ENCODE results near the gene PHOX2A. TPM values are rescaled to one million over a fixed set of nuclear protein-coding genes. Genes with fewer than 3 reads are reported as not detected.

The PHOX2A gene
- total RNA-seq, 2 experiments from 2014 or later: not detected

DNA sequence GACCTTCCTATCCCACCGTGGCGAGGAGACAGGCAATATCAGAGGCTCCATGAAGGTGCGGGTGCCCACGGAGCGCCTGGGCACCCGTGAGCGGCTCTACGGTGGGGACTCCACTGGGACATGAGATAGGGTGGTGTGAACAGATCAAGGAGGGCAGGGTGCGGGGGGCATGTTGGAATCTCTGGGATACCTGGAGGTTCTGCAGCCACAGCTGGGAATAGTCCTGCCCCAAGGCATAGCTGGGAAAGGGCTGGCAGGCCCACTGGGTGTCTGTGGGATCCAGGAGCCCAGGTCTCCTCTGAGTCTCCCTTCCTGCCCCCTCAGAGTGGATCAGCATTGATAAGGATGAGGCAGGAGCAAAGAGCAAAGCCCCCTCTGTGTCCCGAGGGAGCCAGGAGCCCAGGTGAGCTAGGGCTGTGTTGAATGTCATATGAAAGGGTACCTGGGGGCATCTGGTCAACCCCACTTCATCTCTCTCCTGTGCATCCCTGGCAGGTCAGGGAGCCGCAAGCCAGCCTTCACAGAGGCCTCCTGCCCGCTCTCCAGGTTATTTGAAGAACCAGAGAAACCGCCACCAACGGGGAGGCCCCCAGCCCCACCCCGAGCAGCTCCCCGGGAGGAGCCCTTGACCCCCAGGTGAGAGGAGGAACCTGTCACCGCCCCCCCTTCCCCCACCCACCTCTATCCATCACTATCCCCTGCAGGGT is 8.5 kb downstream of the PHOX2A start:
- H3K4me1 Mint-ChIP-seq: peaks cover 12% of the 10 kb centered on the region
- POLR2A ChIA-PET: interaction anchor here (1.2 kb wide), 1 partner anchor 10 kb away, joined by 4 read pairs; the partner anchor contains the start of gene INPPL1
- DNase-seq (no peak), ATAC-seq (ENCODE audit: low read depth) (no peak)
- H3K4me3 Mint-ChIP-seq: no peak overlapping the region
- H3K27me3 Mint-ChIP-seq: peaks cover 14% of the 10 kb centered on the region
- no peak overlapping the region for H3K27ac Mint-ChIP-seq
- H3K36me3 Mint-ChIP-seq: peaks cover 8% of the 10 kb centered on the region
- H3K9me3 Mint-ChIP-seq: no peaks in the 10 kb centered on the region

DNA sequence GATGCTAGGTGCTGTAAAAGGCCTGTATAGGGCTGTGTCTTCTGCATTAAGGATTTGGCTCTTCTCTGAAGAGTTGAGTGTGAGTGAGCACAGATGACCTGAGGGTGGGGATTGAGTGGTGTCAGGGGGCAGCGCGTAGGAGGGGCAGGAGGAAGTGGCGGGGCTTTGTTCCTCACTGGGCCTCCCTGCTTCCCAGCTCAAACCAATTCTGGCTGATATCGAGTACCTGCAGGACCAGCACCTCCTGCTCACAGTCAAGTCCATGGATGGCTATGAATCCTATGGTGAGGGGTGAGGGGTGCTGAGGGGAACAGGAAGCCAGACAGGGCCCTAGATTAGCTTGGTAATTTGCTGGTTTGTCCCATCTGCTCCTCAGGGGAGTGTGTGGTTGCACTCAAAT is 9.1 kb downstream of the PHOX2A start:
- Mint-ChIP-seq H3K4me1 (peaks cover 9% of the 10 kb centered on the region), H3K4me3 (no peak overlapping the region), H3K9me3 (no peaks in the 10 kb centered on the region), H3K27ac (no peak overlapping the region), H3K36me3 (peaks cover 6% of the 10 kb centered on the region), H3K27me3 (peaks cover 10% of the 10 kb centered on the region)
- ATAC-seq (ENCODE audit: low read depth) (no peak), DNase-seq (no peak)
- POLR2A ChIA-PET: interaction anchor here (1.3 kb wide), 1 partner anchor 10 kb away, joined by 4 read pairs; the partner anchor contains the start of gene INPPL1

- DNase-seq: no peak
- no peak for ATAC-seq (ENCODE audit: low read depth)
- H3K9me3 Mint-ChIP-seq: no peaks in the 10 kb centered on the region
- peaks cover 6% of the 10 kb centered on the region for H3K36me3 Mint-ChIP-seq
- no peak overlapping the region for H3K27ac Mint-ChIP-seq
- POLR2A ChIA-PET: interaction anchor here (1.3 kb wide), 1 partner anchor 10 kb away, joined by 4 read pairs; the partner anchor contains the start of gene INPPL1
- H3K4me3 Mint-ChIP-seq: no peak overlapping the region
- peaks cover 9% of the 10 kb centered on the region for H3K27me3 Mint-ChIP-seq
- peaks cover 9% of the 10 kb centered on the region for H3K4me1 Mint-ChIP-seq
Observed at GRCh38 chr11:72234514-72234830, 9.5 kb downstream of the PHOX2A start.

- no peak for ATAC-seq (ENCODE audit: low read depth)
- Mint-ChIP-seq H3K4me3 (no peak overlapping the region), H3K9me3 (no peaks in the 10 kb centered on the region), H3K27ac (no peak overlapping the region), H3K4me1 (peaks cover 6% of the 10 kb centered on the region), H3K27me3 (peaks cover 4% of the 10 kb centered on the region), H3K36me3 (peaks cover 5% of the 10 kb centered on the region)
- POLR2A ChIA-PET: interaction anchor here (1.3 kb wide), 1 partner anchor 9 kb away, joined by 4 read pairs; the partner anchor contains the start of gene INPPL1
- DNase-seq: no peak
Observed at GRCh38 chr11:72233773-72234513, 10.0 kb downstream of the PHOX2A start.

DNA sequence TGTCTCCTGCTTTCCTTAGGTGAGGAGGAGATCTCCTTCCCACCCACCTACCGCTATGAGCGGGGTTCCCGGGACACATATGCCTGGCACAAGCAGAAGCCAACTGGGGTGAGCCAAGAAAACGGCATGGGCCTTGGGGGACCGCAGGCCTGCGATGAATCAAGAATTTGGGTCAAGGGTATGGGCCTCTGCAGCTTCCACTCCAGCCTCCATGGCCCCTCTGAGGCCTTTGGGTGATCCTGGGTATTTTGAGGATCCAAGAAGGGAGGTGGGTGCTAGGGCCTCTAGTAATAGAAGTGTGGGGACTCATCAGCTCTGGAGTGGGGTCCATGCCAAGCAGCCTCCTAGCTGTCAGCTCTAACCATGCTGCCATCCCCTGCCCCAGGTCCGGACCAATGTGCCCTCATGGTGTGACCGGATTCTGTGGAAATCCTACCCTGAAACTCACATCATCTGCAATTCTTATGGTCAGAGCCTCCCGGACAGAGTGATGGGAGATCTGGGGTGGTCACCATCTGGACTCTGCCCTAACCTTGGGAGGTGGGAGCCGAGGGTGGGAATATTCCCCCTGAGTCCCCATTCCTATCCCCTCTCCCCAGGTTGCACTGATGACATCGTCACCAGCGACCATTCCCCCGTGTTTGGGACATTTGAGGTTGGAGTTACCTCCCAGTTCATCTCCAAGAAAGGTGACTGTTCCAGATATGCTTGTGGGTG is 10.8 kb downstream of the PHOX2A start:
- no peak for ATAC-seq (ENCODE audit: low read depth)

DNA sequence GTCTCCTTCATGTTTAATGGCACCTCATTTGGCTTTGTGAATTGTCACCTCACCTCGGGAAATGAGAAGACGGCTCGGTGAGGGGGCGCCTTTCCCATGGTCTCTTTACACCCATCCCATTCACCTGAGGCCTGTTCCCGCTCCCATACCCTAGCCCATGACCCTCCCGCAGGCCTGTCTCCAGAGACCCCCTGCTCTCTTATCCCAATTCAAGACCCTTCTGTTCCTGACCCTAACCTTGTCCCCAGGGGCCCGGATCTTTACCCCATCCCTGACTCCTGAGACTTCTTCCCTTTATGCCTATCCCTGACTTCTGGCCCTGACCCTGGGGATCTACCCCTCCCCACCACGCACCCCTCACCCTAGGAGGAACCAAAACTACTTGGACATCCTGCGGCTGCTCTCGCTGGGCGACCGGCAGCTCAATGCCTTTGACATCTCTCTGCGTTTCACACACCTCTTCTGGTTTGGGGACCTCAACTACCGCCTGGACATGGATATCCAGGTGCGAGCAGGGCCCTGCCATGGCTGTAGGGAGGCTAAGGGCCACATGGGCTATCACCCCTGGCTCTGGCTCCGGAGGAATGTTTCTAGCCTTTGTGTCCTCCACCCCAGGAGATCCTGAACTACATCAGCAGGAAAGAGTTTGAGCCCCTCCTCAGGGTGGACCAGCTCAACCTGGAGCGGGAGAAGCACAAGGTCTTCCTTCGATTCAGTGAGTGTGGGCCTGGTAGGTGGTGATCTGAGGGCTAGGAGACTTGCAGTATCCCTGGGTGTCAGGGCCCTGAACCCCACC is 11.5 kb downstream of the PHOX2A start:
- POLR2A ChIA-PET: interaction anchor here (1.5 kb wide), 1 partner anchor 9 kb away, joined by 4 read pairs; no protein-coding TSS in a partner anchor
- ATAC-seq (ENCODE audit: low read depth) (no peak), DNase-seq (no peak)
- Mint-ChIP-seq H3K9me3 (no peaks in the 10 kb centered on the region), H3K27ac (no peak overlapping the region), H3K4me1 (peaks cover 4% of the 10 kb centered on the region), H3K36me3 (peaks cover 4% of the 10 kb centered on the region), H3K4me3 (no peak overlapping the region), H3K27me3 (no peaks in the 10 kb centered on the region)

More for the DNA sequence above, 10.8 kb downstream of the PHOX2A start:
- no peaks in the 10 kb centered on the region for H3K27me3 Mint-ChIP-seq
- peaks cover 4% of the 10 kb centered on the region for H3K36me3 Mint-ChIP-seq
- H3K4me3 Mint-ChIP-seq: no peak overlapping the region
- POLR2A ChIA-PET: interaction anchor here (1.5 kb wide), 1 partner anchor 10 kb away, joined by 4 read pairs; no protein-coding TSS in a partner anchor
- no peak for DNase-seq
- no peaks in the 10 kb centered on the region for H3K9me3 Mint-ChIP-seq
- peaks cover 4% of the 10 kb centered on the region for H3K4me1 Mint-ChIP-seq
- no peak overlapping the region for H3K27ac Mint-ChIP-seq

GRCh38 chr11:72231396-72232259 is 12.3 kb downstream of the PHOX2A start:
- no peaks in the 10 kb centered on the region for H3K27me3 Mint-ChIP-seq
- peaks cover 4% of the 10 kb centered on the region for H3K36me3 Mint-ChIP-seq
- DNase-seq (no peak), ATAC-seq (ENCODE audit: low read depth) (no peak)
- no peak overlapping the region for H3K27ac Mint-ChIP-seq
- no peak overlapping the region for H3K4me3 Mint-ChIP-seq
- H3K4me1 Mint-ChIP-seq: peaks cover 7% of the 10 kb centered on the region
- no peaks in the 10 kb centered on the region for H3K9me3 Mint-ChIP-seq
- POLR2A ChIA-PET: interaction anchor here (1.5 kb wide), 1 partner anchor 9 kb away, joined by 4 read pairs; no protein-coding TSS in a partner anchor

- no peak for ATAC-seq (ENCODE audit: low read depth)
- Mint-ChIP-seq H3K27me3 (no peaks in the 10 kb centered on the region), H3K36me3 (peaks cover 4% of the 10 kb centered on the region), H3K4me1 (peaks cover 7% of the 10 kb centered on the region), H3K9me3 (no peaks in the 10 kb centered on the region), H3K4me3 (no peak overlapping the region), H3K27ac (no peak overlapping the region)
- POLR2A ChIA-PET: no interaction called here
- no peak for DNase-seq
Observed at GRCh38 chr11:72230764-72231365, 13.1 kb downstream of the PHOX2A start.

DNA sequence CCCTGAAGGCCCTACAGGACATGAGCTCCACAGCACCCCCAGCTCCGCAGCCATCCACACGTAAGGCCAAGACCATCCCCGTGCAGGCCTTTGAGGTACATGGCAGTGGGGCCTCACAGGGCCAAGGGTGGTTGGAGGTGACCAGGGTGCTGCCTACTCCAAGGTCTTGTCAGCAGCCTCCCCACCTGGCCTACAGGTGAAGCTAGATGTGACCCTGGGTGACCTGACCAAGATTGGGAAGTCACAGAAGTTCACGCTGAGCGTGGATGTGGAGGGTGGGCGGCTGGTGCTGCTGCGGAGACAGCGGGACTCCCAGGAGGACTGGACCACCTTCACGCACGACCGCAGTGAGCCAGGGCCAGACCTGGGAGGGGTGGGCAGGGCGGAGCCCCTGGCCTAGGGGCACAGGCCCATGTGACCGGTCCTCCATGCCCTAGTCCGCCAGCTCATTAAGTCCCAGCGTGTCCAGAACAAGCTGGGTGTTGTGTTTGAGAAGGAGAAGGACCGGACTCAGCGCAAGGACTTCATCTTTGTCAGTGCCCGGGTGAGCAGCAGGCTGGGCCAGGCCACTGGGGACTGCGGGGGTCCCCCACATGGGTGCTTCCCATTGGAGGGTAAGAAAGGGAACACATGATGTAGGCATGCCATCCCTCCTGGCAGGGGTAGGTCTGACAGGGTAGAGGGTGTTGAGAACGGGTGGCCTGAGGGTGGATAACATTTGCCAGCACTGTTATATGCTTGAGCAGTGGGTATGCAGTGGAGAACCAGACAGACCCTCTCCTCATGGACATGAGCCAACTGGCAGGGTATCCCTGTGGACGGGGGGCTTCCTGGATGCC is 13.8 kb downstream of the PHOX2A start:
- Mint-ChIP-seq H3K4me3 (no peak overlapping the region), H3K4me1 (peaks cover 14% of the 10 kb centered on the region), H3K36me3 (peaks cover 6% of the 10 kb centered on the region), H3K27me3 (no peaks in the 10 kb centered on the region), H3K27ac (no peak overlapping the region), H3K9me3 (no peaks in the 10 kb centered on the region)
- ATAC-seq (ENCODE audit: low read depth) (no peak), DNase-seq (no peak)
- POLR2A ChIA-PET: interaction anchor here (0.6 kb wide), 1 partner anchor 11 kb away, joined by 3 read pairs; no protein-coding TSS in a partner anchor

DNA sequence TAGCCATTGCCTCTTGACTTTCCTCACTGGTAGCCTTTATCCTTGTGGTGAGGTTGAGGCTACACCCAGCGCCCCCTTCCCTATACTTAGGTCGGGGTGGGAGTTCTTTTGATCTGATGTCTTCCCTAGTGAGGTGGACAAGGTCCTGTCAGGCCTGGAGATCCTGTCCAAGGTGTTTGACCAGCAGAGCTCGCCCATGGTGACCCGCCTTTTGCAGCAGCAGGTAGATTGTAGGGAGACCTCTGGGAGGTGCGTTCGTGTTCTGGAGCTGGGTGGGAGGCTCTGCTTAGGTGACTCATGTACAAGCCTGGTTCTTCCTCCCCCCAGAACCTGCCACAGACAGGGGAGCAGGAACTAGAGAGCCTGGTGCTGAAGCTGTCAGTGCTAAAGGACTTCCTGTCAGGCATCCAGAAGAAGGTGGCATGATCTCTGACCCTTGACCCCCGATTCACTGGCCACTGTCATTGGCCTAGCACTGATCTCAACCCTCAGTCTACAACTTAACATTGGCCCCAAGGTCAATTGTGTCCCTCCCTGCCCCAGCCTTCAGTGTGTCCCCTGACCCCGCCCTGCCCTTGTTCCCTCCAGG is 14.5 kb downstream of the PHOX2A start:
- Mint-ChIP-seq H3K27ac (no peak overlapping the region), H3K4me1 (peaks cover 10% of the 10 kb centered on the region), H3K4me3 (no peak overlapping the region), H3K9me3 (no peaks in the 10 kb centered on the region), H3K27me3 (no peaks in the 10 kb centered on the region), H3K36me3 (peaks cover 5% of the 10 kb centered on the region)
- POLR2A ChIA-PET: interaction anchor here (0.6 kb wide), 1 partner anchor 12 kb away, joined by 3 read pairs; no protein-coding TSS in a partner anchor
- DNase-seq (no peak), ATAC-seq (ENCODE audit: low read depth) (no peak)

GRCh38 chr11:72228844-72229231 is 15.1 kb downstream of the PHOX2A start:
- Mint-ChIP-seq H3K9me3 (no peaks in the 10 kb centered on the region), H3K27me3 (no peaks in the 10 kb centered on the region), H3K36me3 (peaks cover 5% of the 10 kb centered on the region), H3K4me3 (no peak overlapping the region), H3K27ac (no peak overlapping the region), H3K4me1 (peaks cover 13% of the 10 kb centered on the region)
- ATAC-seq (ENCODE audit: low read depth) (no peak), DNase-seq (no peak)
- POLR2A ChIA-PET: no interaction called here
